ENCODE results near the gene FRMD3.

The FRMD3 gene

GRCh38 chr9:83240671-83241070 is 297.5 kb downstream of the FRMD3 start:
- H3K4me3 ChIP-seq (ENCODE audit: low read length): no peak overlapping the region
- DNase-seq (ENCODE audit: low read depth): no peak
- TF ChIP-seq CTCF (conservative IDR thresholded peaks at IDR 0.05; ENCODE audit: low read length): no peak

DNA sequence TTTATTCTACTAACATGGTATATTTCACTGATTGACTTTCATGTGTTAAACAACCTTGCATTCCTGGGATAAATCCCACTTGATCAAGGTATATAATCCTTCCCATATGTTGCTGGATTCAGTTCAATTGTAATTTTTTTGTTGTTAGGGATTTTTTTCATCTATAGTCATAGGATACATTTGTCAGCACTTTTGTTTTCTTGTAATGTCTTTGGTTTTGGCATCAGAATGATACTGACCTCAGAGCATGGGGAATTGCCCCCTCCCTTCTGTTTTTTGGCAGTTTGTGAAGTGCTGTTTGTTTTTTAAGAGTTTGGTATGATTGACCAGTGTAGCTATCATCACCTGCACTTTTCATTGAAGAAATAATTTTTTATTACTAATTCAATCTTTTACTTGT is 298.5 kb downstream of the FRMD3 start:
- H3K4me3 ChIP-seq (ENCODE audit: low read length): no peak overlapping the region
- no peak for TF ChIP-seq CTCF (conservative IDR thresholded peaks at IDR 0.05; ENCODE audit: low read length)
- DNase-seq (ENCODE audit: low read depth): peak; percentile 32

DNA sequence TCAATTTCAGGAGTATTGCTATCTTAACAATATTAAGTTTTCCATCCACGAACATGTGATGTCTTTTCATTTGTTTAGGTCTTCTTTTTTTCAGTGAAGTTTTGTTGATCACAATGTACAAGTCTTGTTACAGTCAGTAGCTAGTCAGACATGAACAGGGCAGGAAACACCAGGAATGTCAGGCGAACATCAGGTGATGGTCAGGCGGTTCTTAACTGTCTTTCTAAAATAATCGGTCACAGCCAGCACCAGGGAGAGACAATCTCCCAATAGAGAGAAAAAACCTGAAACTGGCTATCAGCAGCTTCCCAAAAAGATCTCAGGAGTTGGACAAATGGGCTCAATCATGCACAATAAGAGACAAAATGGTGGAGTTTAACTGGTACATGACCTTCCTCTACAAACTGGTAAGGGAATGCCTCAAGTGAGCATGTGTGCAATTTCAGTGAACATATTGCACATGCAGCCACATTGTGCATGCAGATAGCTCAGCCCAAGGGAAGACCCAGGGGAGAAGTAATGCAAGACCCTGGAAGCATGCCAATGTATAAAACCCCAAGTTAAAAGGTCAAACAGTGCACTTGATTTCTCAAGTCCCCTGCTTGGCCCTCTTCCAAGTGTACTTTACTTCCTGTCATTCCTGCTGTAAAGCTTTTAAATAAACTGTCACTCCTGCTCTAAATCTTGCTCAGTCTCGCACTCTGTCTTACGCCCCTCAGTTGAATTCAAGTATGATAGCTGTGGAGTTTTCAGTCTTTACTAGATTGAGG is 299.1 kb downstream of the FRMD3 start:
- DNase-seq (ENCODE audit: low read depth): peak; percentile 17
- TF ChIP-seq CTCF (conservative IDR thresholded peaks at IDR 0.05; ENCODE audit: low read length): no peak
- H3K4me3 ChIP-seq (ENCODE audit: low read length): no peak overlapping the region

GRCh38 chr9:83236029-83236696 is 302.0 kb downstream of the FRMD3 start:
- no peak overlapping the region for H3K4me3 ChIP-seq (ENCODE audit: low read length)
- no peak for DNase-seq (ENCODE audit: low read depth)
- TF ChIP-seq CTCF (conservative IDR thresholded peaks at IDR 0.05; ENCODE audit: low read length): no peak

- no peak for TF ChIP-seq CTCF (conservative IDR thresholded peaks at IDR 0.05; ENCODE audit: low read length)
- no peak for DNase-seq (ENCODE audit: low read depth)
- no peak overlapping the region for H3K4me3 ChIP-seq (ENCODE audit: low read length)
Observed at GRCh38 chr9:83235526-83235925, 302.7 kb downstream of the FRMD3 start.

- TF ChIP-seq CTCF (conservative IDR thresholded peaks at IDR 0.05; ENCODE audit: low read length): no peak
- DNase-seq (ENCODE audit: low read depth): no peak
- H3K4me3 ChIP-seq (ENCODE audit: low read length): no peak overlapping the region
Observed at GRCh38 chr9:83234541-83234940, 303.7 kb downstream of the FRMD3 start.

DNA sequence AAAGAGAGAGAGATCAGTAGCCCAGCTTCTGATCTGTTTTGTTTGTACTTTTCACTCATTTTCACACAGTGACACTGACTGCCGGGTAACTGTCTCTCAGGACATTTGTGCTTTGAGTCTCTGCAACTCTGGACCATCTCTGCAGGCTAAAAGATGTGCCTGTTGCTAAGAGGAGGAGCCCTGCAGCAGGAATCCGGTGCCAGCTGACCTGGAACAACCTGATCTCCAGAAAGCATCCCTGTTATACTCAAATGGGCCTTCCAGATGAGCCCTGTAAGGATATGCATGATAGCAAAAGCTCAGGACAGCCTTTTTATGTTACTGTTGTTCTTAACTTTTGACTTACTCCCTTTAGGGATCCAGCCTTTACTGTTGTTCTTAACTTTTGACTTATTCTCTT is 304.6 kb downstream of the FRMD3 start:
- DNase-seq (ENCODE audit: low read depth): no peak
- H3K4me3 ChIP-seq (ENCODE audit: low read length): no peak overlapping the region
- TF ChIP-seq CTCF (conservative IDR thresholded peaks at IDR 0.05; ENCODE audit: low read length): no peak
